GM23248 (cell line): ENCODE measurements around the gene SHROOM3.

Experiments
- EZH2 ChIP-seq: fragments of 200-600 bp; sonication (generic); IDR thresholded peaks from 2 replicates; pipeline ENCODE4 v1.6.1; 2018; ENCODE audit warnings: antibody characterized with exemption, mild to moderate bottlenecking; ENCODE audit not compliant: insufficient read depth, poor library complexity, severe bottlenecking
- EZH2phosphoT487 ChIP-seq: fragments of 200-600 bp; sonication (generic); IDR thresholded peaks from 2 replicates; pipeline ENCODE4 v1.6.1; 2018; ENCODE audit warnings: antibody characterized with exemption, moderate library complexity, mild to moderate bottlenecking, low read depth; ENCODE audit not compliant: insufficient read depth

DNA sequence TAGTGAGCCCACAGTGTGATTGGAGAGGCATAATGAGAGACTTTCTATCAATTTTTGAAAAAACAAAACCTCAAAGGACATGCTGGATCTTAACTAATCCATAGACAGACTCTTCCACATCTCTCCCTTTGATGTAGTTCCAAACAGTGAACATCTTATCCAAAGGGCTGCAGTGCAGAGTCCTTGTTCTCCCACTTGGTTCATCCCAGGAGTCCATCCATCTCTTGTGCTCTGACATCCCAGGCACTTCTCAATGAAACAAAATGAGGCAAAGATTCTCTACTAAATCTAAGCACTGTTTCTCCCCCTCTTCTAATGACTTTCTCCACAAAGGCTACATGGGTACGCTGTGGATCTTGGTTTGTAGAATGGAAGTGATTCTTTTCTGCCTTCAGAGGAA lies 8.3 kb downstream of the SHROOM3 start:
- TF ChIP-seq EZH2phosphoT487 (no peak), EZH2 (no peak)
